Left colon (tissue), 2 donors: ENCODE data around the gene ERBIN. TPM values are rescaled to one million over a fixed set of nuclear protein-coding genes. Genes with fewer than 3 reads are reported as not detected.
"Not testable (repeated sequence)": the region's sequence is repeated elsewhere in the genome, so short reads cannot be mapped to it uniquely, and the experiment has no call there.

Experiments used
- ATAC-seq: fragments of 200-7000 bp; cut with Tn5 transposase; one replicate; pipeline ENCODE4 v1.9.1; 2020; ENCODE audit warnings: mild to moderate bottlenecking, moderate library complexity
- DNase-seq, 2 donors: peaks; one replicate each; pipeline ENCODE4 v3.0.0-alpha.2; 2020
- intact Hi-C, 2 donors: fragments of 100-400 bp; cut with DNase I in 1 of 2; cut with micrococcal nuclease in 1 of 2; formaldehyde crosslinking; loops; one replicate each; pipeline versions ENCODE4 v1.11.2 to v1.14.0; 2022; cut with DNase I, micrococcal nuclease
- total RNA-seq, 2 donors: library from RNA; stranded (reverse); fragmentation: NEBNext Ultra II Directional; extraction: Animal tissue kit (Norgen Biotek cat#: 25700); gene quantifications; one replicate each; pipeline ENCODE4 v1.2.1, GENCODE V29; 2021
- donor health status: DM: no; HTN: no; CAD: no.
- donor health status: DM: yes; HTN: yes; CAD: no.

ERBIN gene
- total RNA-seq, 2 donors from 2014 or later: 98.1 to 136 TPM

DNA sequence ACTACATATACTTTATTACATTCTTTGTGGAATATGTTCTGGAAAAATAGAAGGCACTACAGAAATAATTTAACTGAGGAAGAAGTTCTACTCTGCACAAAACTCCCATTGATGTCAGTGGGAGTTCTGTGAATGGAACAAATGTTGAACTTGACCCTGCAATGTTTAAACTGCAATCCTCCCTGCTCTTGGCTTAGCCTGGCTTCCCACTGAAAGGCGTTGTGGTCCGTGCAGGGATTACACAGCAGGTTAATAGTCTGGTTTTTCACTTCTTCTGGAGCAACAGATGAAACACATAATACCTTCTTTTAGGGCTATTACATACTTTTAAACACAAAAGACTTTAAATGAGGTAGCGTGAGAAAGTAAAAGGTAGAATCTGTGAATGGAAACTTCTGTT, 12.9 kb upstream of the ERBIN start:
- DNase-seq: no peak
- no peak for ATAC-seq
- intact Hi-C loops: no loop called here

DNA sequence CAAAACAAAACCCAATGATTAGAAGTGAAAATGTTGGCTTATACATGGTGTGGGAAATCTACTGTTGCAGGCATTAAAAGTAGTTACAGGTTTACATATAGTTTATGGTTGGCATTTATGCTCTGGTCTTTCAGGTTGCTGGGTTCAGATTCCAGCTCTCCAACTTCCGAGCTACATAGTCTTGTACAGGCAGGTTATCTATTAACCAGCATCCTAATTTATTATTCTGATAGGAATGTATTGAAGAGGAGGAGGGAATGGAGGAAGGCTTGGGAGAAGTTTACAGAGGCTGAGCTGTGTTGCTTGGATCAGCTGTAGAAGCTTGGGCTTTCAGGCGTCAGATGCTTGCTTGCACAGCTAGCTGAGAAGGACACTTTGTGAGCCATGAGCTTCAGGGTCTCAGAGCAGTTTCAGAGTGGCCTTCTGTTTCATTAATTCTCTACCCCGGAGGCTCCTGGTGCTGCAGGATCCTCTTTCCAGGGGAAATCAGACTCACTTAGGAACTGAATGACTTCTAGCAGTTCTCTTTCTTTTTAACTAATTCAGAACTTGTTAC, 11.7 kb upstream of the ERBIN start:
- ATAC-seq: peak; percentile 87
- DNase-seq: peak in 1 of 2 donors; percentile 42
- intact Hi-C loops: no loop called here

DNA sequence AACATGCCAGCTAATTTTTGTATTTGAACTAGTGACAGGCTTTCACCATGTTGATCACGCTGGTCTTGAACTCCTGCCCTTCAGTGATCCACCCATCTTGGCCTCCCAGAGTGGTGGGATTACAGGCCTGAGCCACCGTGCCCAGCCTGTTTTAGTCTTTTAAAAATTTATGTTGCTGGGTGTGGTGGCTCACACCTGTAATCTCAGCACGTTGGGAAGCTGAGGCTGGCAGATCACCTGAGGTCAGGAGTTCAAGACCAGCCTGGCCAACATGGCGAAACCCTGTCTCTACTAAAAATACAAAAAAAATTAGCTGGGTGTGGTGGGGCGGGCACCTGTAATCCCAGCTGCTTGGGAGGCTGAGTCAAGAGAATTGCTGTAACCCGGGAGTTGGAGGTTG, 10.7 kb upstream of the ERBIN start:
- intact Hi-C loops: not testable (repeated sequence)
- DNase-seq (peak; percentile 21 to 28), ATAC-seq (peak; percentile 56)

DNA sequence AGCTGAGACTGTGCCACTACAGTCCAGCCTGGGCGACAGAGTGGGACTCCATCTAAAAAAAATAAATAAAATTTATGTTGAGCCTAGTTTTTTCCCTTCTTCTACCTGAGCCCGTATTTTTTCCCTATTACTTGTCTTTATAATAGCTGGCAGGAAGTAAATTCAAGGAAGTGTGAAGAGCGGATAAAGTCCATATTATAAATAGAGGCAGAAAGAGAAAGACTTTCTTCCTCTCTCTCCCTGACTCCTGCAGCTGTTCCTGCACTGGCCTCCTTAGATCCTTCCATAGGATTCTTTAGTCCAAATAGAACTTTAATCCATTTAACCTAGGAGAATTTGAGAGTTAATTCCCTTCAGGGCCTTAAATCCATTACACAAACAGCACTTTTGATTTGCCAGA, 10.3 kb upstream of the ERBIN start:
- no peak for DNase-seq

DNA sequence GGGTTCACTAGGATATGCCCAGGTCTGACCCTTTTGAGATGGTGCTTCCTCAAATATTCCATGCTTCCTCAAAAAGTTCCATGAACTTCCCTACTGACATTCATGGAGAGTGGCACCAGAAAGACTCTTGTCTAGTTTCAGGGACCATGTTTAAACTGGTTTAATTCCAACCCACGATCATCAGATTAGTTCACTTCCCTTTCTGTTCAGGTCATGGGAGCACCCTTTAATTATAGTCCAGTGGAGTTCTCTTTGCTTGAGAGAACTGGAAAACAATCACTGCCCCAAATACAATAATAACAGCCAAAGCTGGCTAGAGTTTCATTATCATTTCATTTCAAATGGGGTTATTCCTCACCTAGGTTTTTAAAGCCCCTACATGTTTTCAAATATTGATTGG, 9.7 kb upstream of the ERBIN start:
- DNase-seq (no peak), ATAC-seq (no peak)
- intact Hi-C loops: no loop called here

More for the DNA sequence above, 10.3 kb upstream of the ERBIN start:
- ATAC-seq: peak; percentile 83
- intact Hi-C loops: no loop called here

DNA sequence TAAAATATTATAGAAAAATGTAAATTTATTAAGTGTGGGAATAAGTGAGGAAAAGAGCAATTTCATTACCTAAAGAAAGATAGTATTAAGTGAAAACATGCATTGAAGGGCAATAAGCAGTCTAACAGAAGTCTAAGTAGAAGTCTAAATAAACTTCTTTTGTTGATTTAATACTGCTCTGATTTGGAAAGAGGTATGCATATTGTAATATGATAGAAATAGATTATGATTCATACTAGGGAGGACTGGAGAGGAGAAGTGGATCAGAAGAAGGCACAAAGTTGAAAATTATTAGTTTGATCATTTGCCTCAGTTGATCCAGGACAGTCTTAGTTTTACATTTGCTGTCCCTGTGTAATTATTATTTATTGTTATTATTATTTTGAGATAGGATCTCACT, 6.6 kb upstream of the ERBIN start:
- ATAC-seq (no peak), DNase-seq (no peak)
- intact Hi-C loops: loop anchor here in 1 of 2 donors (5.0 kb wide), 1 partner anchor 223 kb away; the partner anchor contains the start of gene SREK1

DNA sequence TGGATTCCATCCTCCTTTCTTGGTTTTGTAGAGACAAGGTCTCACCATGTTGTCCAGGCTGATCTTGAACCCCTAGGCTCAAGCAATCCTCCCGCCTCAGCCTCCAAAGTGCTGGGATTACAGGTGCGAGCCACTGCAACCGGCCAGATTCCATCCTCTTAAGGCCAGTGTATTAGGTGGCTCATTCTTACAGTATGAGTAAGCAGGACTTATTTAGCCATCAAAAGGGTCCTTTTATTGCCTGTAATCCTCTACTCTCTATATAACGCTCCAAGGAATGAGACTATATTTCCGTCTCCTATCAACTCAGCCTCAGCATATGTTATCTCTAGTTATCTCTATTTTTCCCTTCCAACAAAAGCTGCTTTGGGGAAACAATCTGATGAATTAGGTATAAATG, 3.0 kb upstream of the ERBIN start:
- ATAC-seq (no peak), DNase-seq (no peak)
- intact Hi-C loops: loop anchor here in 1 of 2 donors (5.0 kb wide), 1 partner anchor 219 kb away; the partner anchor contains the start of gene SREK1

GRCh38 chr5:65924366-65925043, 1.9 kb upstream of the ERBIN start:
- DNase-seq (no peak), ATAC-seq (peak; percentile 2)
- intact Hi-C loops: loop anchor here in 1 of 2 donors (5.0 kb wide), 1 partner anchor 218 kb away; the partner anchor contains the start of gene SREK1

DNA sequence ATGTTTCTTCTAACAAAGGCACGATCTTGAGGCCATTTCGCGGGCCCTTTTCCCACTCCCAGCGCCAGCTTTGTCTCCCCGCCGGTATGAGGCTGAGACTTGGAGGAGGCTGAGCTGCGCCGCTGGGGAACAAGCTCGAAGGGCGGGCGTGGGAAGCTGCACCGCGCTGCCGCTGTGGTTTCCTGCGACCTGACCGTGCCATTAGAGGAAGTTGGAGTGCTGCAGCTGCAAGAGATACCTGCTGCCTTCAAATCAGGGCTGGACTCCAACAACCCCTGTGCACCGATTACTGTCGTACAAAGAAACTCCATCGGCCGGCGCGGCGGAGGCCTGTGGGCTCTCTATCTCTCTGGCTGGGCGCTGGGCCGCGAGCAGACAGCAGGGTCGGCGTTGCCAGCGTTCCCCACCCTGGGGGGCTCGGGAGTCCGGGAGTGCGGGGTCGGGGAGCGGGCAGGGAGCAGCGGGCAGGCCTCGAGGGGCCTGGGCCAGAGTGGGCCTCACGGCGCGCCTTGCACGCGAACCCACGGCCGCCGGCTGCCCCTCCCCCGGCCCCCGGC, 1.3 kb upstream of the ERBIN start:
- ATAC-seq: peak; percentile 47
- intact Hi-C loops: no loop called here

DNA sequence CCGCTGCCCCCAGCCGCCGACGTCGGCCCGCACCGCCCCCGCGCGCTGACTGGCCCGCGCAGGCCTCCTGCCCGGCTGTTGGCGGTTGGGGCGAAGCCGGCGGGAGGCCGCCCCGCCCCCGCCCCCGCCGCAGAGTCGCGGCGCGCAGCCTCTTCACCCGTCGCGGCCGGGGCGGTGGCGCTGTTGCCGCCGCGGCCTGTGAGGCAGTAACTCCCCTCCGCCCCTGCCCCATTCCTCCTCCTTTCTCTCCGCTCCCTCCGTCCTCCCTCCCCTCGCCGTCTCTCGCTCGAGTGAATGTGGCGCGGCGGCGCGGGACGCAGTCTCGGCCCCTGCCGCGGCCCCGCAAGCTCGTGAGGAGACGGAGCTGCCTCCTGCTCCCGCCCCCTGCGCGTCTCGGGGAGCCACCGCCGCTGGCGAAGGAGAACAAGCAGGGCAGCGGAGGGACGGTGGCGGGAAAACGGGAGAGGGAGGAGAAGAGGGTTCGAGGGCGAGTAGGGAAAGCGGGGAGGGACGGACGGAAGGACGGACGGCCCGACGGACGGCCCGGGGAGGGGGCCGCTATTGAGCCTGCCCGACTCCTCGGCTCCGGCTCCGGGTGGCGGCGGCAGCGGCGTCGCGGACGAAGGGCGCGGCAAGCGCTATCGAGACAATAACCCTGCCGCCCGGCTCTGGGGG, 637 bp upstream of the ERBIN start:
- intact Hi-C loops: no loop called here
- DNase-seq (peak; percentile 75 to 86), ATAC-seq (peak; percentile 80)

More for the DNA sequence above, 1.3 kb upstream of the ERBIN start:
- peak; percentile 71 to 82 for DNase-seq

DNA sequence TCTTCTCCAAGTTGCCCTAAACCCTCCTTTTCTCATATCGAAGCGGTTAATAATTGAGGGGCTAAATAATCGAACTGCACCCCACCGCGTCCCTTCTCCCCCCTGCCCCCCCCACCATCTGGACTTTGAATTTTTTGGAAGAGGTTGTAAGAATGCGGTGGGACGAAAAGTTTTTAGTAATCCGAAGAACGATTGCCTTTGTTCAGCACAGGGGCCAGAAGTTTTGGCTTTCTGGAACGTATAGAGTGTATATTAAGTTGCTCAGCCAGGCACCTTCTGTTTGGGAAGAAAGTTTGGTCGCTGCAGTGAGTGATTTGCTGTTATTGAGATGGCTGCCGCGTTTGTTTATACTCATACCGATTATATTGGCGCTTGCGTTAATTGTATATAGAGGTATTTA, 518 bp downstream of the ERBIN start:
- intact Hi-C loops: no loop called here
- DNase-seq: no peak
- no peak for ATAC-seq

DNA sequence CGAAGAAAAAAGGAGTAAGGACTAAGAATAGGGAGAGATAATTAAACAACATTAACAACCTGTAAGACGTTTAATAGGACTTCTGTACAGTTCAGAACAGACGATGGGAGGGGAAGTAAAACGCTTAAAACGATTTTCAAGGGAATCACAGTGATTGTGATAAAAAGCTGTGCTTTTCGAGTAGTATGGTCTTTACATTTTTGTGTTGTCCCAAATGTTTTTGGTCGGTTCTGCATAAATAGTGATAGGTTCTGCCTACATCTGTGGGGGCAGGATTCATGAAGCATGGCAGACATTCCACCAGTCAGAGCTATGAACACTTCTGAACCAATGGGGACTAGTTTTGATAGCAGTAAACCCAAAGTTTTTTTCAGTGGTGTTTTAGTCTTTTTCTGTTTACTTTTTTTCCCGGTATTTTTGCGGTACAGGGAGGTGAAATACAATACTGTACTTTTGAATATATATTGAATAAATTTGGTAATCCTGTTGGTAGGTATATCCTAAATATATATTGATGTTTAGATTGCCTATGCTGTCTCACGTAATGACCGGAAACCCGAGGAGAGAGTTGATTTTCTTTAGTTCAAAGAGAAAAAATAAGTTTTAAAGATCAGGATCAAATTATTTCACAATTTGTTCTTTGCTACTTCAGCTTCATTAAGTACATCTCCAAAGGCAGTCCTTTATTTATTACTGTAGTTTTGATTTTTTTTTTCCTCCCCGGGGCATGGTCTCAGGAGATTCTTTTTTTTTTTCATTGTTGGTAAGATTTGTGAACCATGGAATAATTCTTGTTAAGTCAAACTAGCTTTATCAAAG, 1.3 kb downstream of the ERBIN start:
- ATAC-seq (no peak), DNase-seq (no peak)
- intact Hi-C loops: no loop called here

GRCh38 chr5:65928322-65928752, 2.0 kb downstream of the ERBIN start:
- no peak for DNase-seq
- no peak for ATAC-seq
- intact Hi-C loops: no loop called here

DNA sequence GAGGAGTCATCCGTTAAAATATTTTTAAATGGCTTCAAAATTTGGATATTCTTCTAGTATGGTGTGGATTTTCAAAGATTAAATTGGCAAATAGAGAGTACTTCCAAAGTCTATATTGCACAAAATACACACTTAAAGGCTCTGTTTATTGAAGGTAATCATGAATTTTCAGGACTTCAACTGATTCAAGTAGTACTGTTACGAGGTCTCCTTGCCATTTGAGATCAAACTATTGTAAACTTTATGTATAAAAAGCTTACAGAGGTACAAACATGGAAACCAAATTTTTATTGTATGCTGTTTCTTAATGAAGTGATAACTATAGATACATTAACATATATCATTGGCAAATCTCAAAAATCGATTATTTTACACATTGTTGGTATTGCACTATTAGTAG, 2.5 kb downstream of the ERBIN start:
- no peak for DNase-seq
- intact Hi-C loops: no loop called here
- no peak for ATAC-seq

DNA sequence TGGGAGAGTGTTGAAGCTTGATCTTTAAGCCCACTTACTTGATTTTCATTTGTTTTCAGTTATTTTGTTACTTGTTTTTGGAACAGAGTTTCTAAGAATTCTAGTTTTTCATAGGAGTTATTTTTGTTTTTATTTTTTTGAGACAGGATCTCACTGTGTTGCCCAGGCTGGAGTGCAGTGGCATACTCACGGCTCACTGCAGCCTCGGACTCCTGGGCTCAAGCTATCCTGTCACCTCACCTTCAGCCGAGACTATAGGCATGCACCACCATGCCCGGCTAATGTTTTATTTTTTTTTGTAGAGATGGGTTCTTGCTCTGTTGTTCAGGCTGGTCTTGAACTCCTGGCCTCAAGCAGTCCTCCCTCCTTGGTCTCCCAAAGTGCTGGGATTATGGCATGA, 6.3 kb downstream of the ERBIN start:
- intact Hi-C loops: no loop called here
- no peak for DNase-seq
- no peak for ATAC-seq

GRCh38 chr5:65933295-65933694, 6.9 kb downstream of the ERBIN start:
- no peak for DNase-seq
- intact Hi-C loops: no loop called here
- peak; percentile 21 for ATAC-seq

DNA sequence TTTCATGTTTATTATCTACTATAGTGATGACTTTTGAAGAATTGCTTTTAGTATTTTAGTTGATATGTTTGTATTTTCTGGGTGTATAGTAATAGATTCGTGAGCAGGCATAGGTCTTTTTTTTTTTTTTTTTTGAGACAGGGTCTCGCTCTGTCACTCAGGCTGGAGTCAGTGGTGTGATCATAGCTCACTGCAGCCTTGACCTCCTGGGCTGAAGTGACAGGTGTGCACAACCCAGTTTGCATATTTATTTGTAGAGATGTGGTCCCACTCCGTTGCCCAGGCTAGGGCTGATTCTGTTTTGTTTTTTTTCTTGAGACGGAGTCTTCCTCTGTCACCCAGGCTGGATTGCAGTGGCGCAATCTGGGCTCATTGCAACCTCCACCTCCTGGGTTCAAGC, 11.9 kb downstream of the ERBIN start:
- DNase-seq: no peak
- intact Hi-C loops: no loop called here
- ATAC-seq: no peak

GRCh38 chr5:65943771-65944170, 17.4 kb downstream of the ERBIN start:
- no peak for ATAC-seq
- no peak for DNase-seq
- intact Hi-C loops: no loop called here

- intact Hi-C loops: no loop called here
- DNase-seq (no peak), ATAC-seq (no peak)
Observed at GRCh38 chr5:65946198-65946745, 19.9 kb downstream of the ERBIN start.
